Measurements from ENCODE around the gene RSPO3.

Gene RSPO3

DNA sequence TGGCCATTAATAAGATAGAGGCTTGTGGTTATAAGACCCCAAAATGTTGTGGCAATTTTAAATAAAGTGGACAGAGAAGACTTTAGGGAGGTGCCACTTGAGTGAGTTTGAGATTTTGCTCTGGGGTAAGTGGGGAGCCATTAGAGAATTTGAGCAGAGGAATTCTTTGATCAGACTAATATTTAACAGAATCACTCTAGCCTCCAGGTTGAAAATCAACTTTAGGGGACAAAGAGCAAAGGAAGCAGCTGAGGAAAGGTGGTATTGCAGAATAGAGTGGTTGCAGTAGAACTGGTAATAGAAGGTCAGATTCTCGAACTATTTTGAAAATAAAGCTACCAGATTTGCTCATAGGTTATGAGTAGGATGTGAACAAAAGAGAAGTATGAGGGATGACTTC, 97.5 kb downstream of the RSPO3 start:
- Histone ChIP-seq H3K79me2 (ENCODE audit: insufficient read depth, low read length) (no peaks in the 10 kb centered on the region), H3K27me3 (ENCODE audit: insufficient read depth, low read length, poor library complexity, severe bottlenecking) (no peaks in the 10 kb centered on the region), H3K9ac (ENCODE audit: low read depth, low read length, poor library complexity, severe bottlenecking) (no peak overlapping the region), H3F3A (ENCODE audit: low read depth) (no peaks in the 10 kb centered on the region), H3K4me2 (ENCODE audit: low read depth, low read length, poor library complexity, severe bottlenecking) (no peak overlapping the region), H3K36me3 (ENCODE audit: insufficient read depth, low read length) (no peaks in the 10 kb centered on the region), H3K4me1 (ENCODE audit: insufficient read depth, low read length, poor library complexity, severe bottlenecking) (peaks cover 27% of the 10 kb centered on the region), H3K9me2 (replicated peaks; ENCODE audit: low read depth, low read length) (no peaks in the 10 kb centered on the region), H3K4me3 (ENCODE audit: low read length, poor library complexity, severe bottlenecking) (no peak overlapping the region), H2AFZ (ENCODE audit: low read length) (peak overlapping the region; percentile 26; the same call in 1 of the 2 replicates), H3K9me3 (ENCODE audit: insufficient read depth, low read depth, low read length) (no peaks in the 10 kb centered on the region), H4K20me1 (ENCODE audit: insufficient read depth, low read length, poor library complexity, severe bottlenecking) (no peaks in the 10 kb centered on the region)
- TF ChIP-seq, protein P1, sequence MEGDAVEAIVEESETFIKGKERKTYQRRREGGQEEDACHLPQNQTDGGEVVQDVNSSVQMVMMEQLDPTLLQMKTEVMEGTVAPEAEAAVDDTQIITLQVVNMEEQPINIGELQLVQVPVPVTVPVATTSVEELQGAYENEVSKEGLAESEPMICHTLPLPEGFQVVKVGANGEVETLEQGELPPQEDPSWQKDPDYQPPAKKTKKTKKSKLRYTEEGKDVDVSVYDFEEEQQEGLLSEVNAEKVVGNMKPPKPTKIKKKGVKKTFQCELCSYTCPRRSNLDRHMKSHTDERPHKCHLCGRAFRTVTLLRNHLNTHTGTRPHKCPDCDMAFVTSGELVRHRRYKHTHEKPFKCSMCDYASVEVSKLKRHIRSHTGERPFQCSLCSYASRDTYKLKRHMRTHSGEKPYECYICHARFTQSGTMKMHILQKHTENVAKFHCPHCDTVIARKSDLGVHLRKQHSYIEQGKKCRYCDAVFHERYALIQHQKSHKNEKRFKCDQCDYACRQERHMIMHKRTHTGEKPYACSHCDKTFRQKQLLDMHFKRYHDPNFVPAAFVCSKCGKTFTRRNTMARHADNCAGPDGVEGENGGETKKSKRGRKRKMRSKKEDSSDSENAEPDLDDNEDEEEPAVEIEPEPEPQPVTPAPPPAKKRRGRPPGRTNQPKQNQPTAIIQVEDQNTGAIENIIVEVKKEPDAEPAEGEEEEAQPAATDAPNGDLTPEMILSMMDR (conservative IDR thresholded peaks at IDR 0.05; ENCODE audit: low read length) = no peak
- TF ChIP-seq EZH2phosphoT487 (IDR thresholded peaks at IDR 0.05; ENCODE audit: borderline replicate concordance) = no peak

- H3K4me1 ChIP-seq (ENCODE audit: insufficient read depth, low read length, poor library complexity, severe bottlenecking) = peaks cover 15% of the 10 kb centered on the region
- no peaks in the 10 kb centered on the region for H3K79me2 ChIP-seq (ENCODE audit: insufficient read depth, low read length)
- TF ChIP-seq, protein P1 (conservative IDR thresholded peaks at IDR 0.05; ENCODE audit: low read length) = no peak
- TF ChIP-seq EZH2phosphoT487 (IDR thresholded peaks at IDR 0.05; ENCODE audit: borderline replicate concordance) = no peak
- H3K9ac ChIP-seq (ENCODE audit: low read depth, low read length, poor library complexity, severe bottlenecking) = no peak overlapping the region
- no peak overlapping the region for H3K4me2 ChIP-seq (ENCODE audit: low read depth, low read length, poor library complexity, severe bottlenecking)
- no peaks in the 10 kb centered on the region for H4K20me1 ChIP-seq (ENCODE audit: insufficient read depth, low read length, poor library complexity, severe bottlenecking)
- no peaks in the 10 kb centered on the region for H3F3A ChIP-seq (ENCODE audit: low read depth)
- H3K27me3 ChIP-seq (ENCODE audit: insufficient read depth, low read length, poor library complexity, severe bottlenecking) = no peaks in the 10 kb centered on the region
- no peak overlapping the region; the same call in 1 of the 2 replicates for H2AFZ ChIP-seq (ENCODE audit: low read length)
- H3K36me3 ChIP-seq (ENCODE audit: insufficient read depth, low read length) = no peaks in the 10 kb centered on the region
- no peaks in the 10 kb centered on the region for H3K9me2 ChIP-seq (replicated peaks; ENCODE audit: low read depth, low read length)
- no peaks in the 10 kb centered on the region for H3K9me3 ChIP-seq (ENCODE audit: insufficient read depth, low read depth, low read length)
- no peak overlapping the region for H3K4me3 ChIP-seq (ENCODE audit: low read length, poor library complexity, severe bottlenecking)
Observed at GRCh38 chr6:127216810-127217789, 98.6 kb downstream of the RSPO3 start.

DNA sequence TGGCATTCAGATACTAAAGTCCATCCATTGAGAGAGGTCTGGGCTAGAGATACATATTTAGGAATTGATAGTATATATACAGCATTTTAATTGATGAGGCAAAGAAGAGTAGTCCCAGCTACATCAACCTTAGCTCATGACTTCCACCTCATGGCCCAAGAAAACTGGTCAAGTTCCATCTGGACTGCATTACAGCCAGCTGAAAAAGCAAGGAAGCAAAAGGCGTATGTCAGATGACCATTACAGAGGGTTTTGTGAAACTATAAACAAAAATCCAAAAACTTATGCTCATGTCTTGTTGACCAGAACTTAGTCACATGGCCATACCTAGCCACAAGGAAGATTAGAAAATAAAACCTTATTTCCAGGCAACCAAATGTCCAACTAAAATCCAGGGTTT, 101.4 kb downstream of the RSPO3 start:
- Histone ChIP-seq H4K20me1 (ENCODE audit: insufficient read depth, low read length, poor library complexity, severe bottlenecking) (no peaks in the 10 kb centered on the region), H3K27me3 (ENCODE audit: insufficient read depth, low read length, poor library complexity, severe bottlenecking) (no peaks in the 10 kb centered on the region), H3K9me2 (replicated peaks; ENCODE audit: low read depth, low read length) (no peaks in the 10 kb centered on the region), H3K79me2 (ENCODE audit: insufficient read depth, low read length) (no peaks in the 10 kb centered on the region), H3K9ac (ENCODE audit: low read depth, low read length, poor library complexity, severe bottlenecking) (no peak overlapping the region), H2AFZ (ENCODE audit: low read length) (no peak overlapping the region), H3K4me1 (ENCODE audit: insufficient read depth, low read length, poor library complexity, severe bottlenecking) (peaks cover 5% of the 10 kb centered on the region), H3K9me3 (ENCODE audit: insufficient read depth, low read depth, low read length) (no peaks in the 10 kb centered on the region), H3K4me3 (ENCODE audit: low read length, poor library complexity, severe bottlenecking) (no peak overlapping the region), H3F3A (ENCODE audit: low read depth) (no peaks in the 10 kb centered on the region), H3K36me3 (ENCODE audit: insufficient read depth, low read length) (no peaks in the 10 kb centered on the region), H3K4me2 (ENCODE audit: low read depth, low read length, poor library complexity, severe bottlenecking) (no peak overlapping the region)
- TF ChIP-seq EZH2phosphoT487 (IDR thresholded peaks at IDR 0.05; ENCODE audit: borderline replicate concordance) = no peak
- TF ChIP-seq, protein P1 (conservative IDR thresholded peaks at IDR 0.05; ENCODE audit: low read length) = no peak
